ENCODE data around the gene FAM168B. TPM values are rescaled to one million over a fixed set of nuclear protein-coding genes. Genes with fewer than 3 reads are reported as not detected.

FAM168B gene
- total and polyA plus RNA-seq, 5 experiments from 2014 or later, result 29.9 to 89.1 (median 43.8) TPM

- ATAC-seq (no peak), DNase-seq (no peak)
- H3K27me3 Mint-ChIP-seq, result peaks cover 3 to 9% (median 3%) of the 10 kb centered on the region in 5 donors
Measured at GRCh38 chr2:131005216-131005935, 87.9 kb downstream of the FAM168B start.

GRCh38 chr2:131004446-131005209 lies 88.6 kb downstream of the FAM168B start:
- H3K4me1 Mint-ChIP-seq, result peaks cover under 1 to 8% (median 7%) of the 10 kb centered on the region in 4 donors
- no peak for ATAC-seq
- H3K4me3 Mint-ChIP-seq, result no peak overlapping the region
- H3K27me3 Mint-ChIP-seq, result peaks cover 3 to 11% (median 6%) of the 10 kb centered on the region in 5 donors
- POLR2A ChIA-PET, result no interaction called here
- H3K9me3 Mint-ChIP-seq, result peaks cover 0 to 8% (median 0%) of the 10 kb centered on the region in 9 donors
- no peak overlapping the region for H3K27ac Mint-ChIP-seq
- no peaks in the 10 kb centered on the region for H3K36me3 Mint-ChIP-seq
- no peak for DNase-seq

More at GRCh38 chr2:131005216-131005935, 87.9 kb downstream of the FAM168B start:
- Mint-ChIP-seq H3K36me3 (no peaks in the 10 kb centered on the region), H3K27ac (no peak overlapping the region), H3K4me3 (no peak overlapping the region), H3K9me3 (peaks cover 0 to 14% (median 0%) of the 10 kb centered on the region in 9 donors), H3K4me1 (peaks cover 6 to 16% (median 15%) of the 10 kb centered on the region in 4 donors)
- POLR2A ChIA-PET, result no interaction called here

GRCh38 chr2:130998561-130998960 lies 94.7 kb downstream of the FAM168B start:
- no peak overlapping the region for H3K4me3 Mint-ChIP-seq
- H3K27ac Mint-ChIP-seq, result no peak overlapping the region
- DNase-seq, result no peak

More at GRCh38 chr2:130998561-130998960, 94.7 kb downstream of the FAM168B start:
- Mint-ChIP-seq H3K9me3 (no peaks in the 10 kb centered on the region), H3K36me3 (no peaks in the 10 kb centered on the region), H3K27me3 (peaks cover 3 to 22% (median 8%) of the 10 kb centered on the region in 5 donors), H3K4me1 (peaks cover 0 to 3% (median under 1%) of the 10 kb centered on the region in 4 donors)
- no peak for ATAC-seq
- POLR2A ChIA-PET, result no interaction called here

Other genes starting within 250 kb of the FAM168B start
- gene PLEKHB2, start 11.9 kb upstream of the FAM168B start, total RNA-seq, result 10 to 100 TPM; 44.2 to 48.6 TPM
- 10 to 100 TPM; 63.0 to 70.7 (median 65.7) TPM for gene PLEKHB2, start 11.9 kb upstream of the FAM168B start, polyA plus RNA-seq
- gene POTEE, start 116.1 kb upstream of the FAM168B start, total RNA-seq, result under 1 TPM; 0.11 to 0.18 TPM
- gene POTEE, start 116.1 kb upstream of the FAM168B start, polyA plus RNA-seq, result under 1 TPM; 0.08 to 0.11 (median 0.10) TPM

Measured in naive thymus-derived CD8-positive, alpha-beta T cell (primary cell).